ENCODE measurements around the gene PRKCE.

Gene PRKCE

DNA sequence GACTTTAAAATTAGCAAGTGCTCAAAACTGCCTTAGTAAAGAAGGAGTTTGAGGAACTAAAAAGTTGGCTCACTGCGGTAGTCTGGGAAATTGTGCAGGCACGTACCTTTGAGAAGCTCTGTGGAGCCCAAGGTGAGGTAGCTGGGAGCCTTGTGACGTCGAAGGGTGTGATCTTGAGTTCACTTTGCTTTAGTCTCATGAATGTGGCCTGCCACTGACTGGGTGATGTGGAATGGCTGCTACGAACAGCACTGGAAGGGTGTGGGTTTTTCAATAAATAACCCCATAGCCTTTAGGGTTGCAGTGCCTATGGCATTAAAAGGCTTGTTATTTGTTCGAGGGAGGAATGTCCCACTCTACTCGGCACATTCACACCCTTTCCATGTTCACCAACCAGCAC, 312.3 kb downstream of the PRKCE start:
- H3K27ac ChIP-seq (ENCODE audit: low read depth, low read length) = no peak overlapping the region
- H2BK120ac ChIP-seq (ENCODE audit: low read depth, low read length) = no peak overlapping the region
- H3K18ac ChIP-seq (ENCODE audit: low read length) = no peak overlapping the region
- no peaks in the 10 kb centered on the region for H3K79me2 ChIP-seq (ENCODE audit: control insufficient read depth, insufficient read depth, low read length)
- no peaks in the 10 kb centered on the region for H3K4me1 ChIP-seq (ENCODE audit: control insufficient read depth, low read depth, low read length)
- no peak overlapping the region for H3K4ac ChIP-seq (ENCODE audit: low read depth, low read length)
- H2BK5ac ChIP-seq (ENCODE audit: low read length) = no peak overlapping the region
- no peak overlapping the region for H4K5ac ChIP-seq (ENCODE audit: low read length)
- no peak for DNase-seq
- no peaks in the 10 kb centered on the region for H3K79me1 ChIP-seq (ENCODE audit: low read length)
- no peak overlapping the region for H2BK15ac ChIP-seq (replicated peaks; ENCODE audit: low read depth)
- no peak overlapping the region for H3K23ac ChIP-seq (ENCODE audit: low read length)
- no peak overlapping the region for H3K56ac ChIP-seq (ENCODE audit: low read length)
- H3K4me3 ChIP-seq (ENCODE audit: low read length) = no peak overlapping the region
- H3K27me3 ChIP-seq (ENCODE audit: insufficient read depth, low read length, poor library complexity) = no peaks in the 10 kb centered on the region
- H3K9ac ChIP-seq (ENCODE audit: low read length) = no peak overlapping the region
- H2AK5ac ChIP-seq (ENCODE audit: low read length) = no peak overlapping the region
- H3K36me3 ChIP-seq (ENCODE audit: control insufficient read depth, insufficient read depth, low read length) = no peaks in the 10 kb centered on the region
- no peak overlapping the region for H4K8ac ChIP-seq (ENCODE audit: low read depth, low read length)
- H3K4me2 ChIP-seq (ENCODE audit: low read length) = no peak overlapping the region
- no CpG with 5 or more reads among the region's 7 CpGs for WGBS (ENCODE audit: extremely low coverage, insufficient coverage, low lambda C conversion rate)

DNA sequence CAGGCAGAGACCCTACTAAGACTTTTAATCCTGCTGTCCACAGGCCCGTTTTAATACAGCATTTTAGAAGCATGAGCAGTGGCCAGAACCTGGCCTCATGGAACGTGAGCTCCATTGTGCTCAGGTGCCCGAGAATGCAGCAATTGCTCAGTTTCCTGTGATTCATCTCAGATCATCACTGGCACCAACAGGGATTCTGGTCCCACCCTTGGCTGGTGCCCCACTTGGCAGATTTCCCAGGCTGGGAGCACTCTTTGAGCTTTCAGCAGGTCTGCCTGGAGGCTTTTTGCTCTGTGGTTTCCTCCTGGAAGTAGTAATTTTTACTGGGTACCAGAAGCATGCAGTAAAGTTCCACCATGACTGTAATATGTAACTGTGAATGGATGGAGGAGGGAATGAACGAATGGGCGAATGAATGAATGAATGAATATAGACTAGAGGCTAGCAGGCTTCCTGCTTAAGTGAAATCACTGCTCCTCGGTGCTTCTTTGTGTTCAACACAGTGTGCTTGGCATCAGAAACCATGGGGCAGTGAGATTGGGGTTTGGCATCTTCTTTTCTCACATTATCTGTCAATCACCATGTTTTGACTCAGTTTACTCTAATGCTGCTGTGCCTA, 312.9 kb downstream of the PRKCE start:
- Histone ChIP-seq H3K27me3 (ENCODE audit: insufficient read depth, low read length, poor library complexity) (no peaks in the 10 kb centered on the region), H3K9ac (ENCODE audit: low read length) (no peak overlapping the region)
- no CpG with 5 or more reads among the region's 6 CpGs for WGBS (ENCODE audit: extremely low coverage, insufficient coverage, low lambda C conversion rate)

DNA sequence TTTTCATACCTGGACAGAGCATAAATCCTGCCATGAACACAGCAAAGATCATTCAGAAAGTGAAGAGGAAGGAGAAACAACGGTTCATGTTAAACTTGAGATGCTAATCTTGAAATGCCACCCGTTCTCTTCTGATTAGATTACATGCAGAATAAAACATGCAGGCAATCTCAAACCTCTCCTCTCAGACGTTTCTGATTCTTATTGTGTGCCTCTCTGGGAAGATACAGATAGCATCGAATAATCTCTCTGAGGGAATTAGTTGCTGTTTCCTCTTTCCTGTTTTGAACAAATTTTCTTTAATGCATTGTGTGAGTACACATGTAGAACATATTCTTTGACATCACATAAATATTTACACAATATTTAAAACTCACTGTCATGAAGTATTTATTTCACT, 313.4 kb downstream of the PRKCE start:
- Histone ChIP-seq H3K4me3 (ENCODE audit: low read length) (no peak overlapping the region), H2AK5ac (ENCODE audit: low read length) (no peak overlapping the region), H4K5ac (ENCODE audit: low read length) (no peak overlapping the region), H3K23ac (ENCODE audit: low read length) (no peak overlapping the region), H3K79me1 (ENCODE audit: low read length) (no peaks in the 10 kb centered on the region), H3K4me1 (ENCODE audit: control insufficient read depth, low read depth, low read length) (no peaks in the 10 kb centered on the region), H2BK5ac (ENCODE audit: low read length) (no peak overlapping the region), H3K36me3 (ENCODE audit: control insufficient read depth, insufficient read depth, low read length) (no peaks in the 10 kb centered on the region), H3K18ac (ENCODE audit: low read length) (no peak overlapping the region), H2BK15ac (replicated peaks; ENCODE audit: low read depth) (no peak overlapping the region), H3K4ac (ENCODE audit: low read depth, low read length) (no peak overlapping the region), H3K9ac (ENCODE audit: low read length) (no peak overlapping the region), H4K8ac (ENCODE audit: low read depth, low read length) (no peak overlapping the region), H3K4me2 (ENCODE audit: low read length) (no peak overlapping the region), H2BK120ac (ENCODE audit: low read depth, low read length) (no peak overlapping the region), H3K27me3 (ENCODE audit: insufficient read depth, low read length, poor library complexity) (no peaks in the 10 kb centered on the region), H3K56ac (ENCODE audit: low read length) (no peak overlapping the region), H3K27ac (ENCODE audit: low read depth, low read length) (no peak overlapping the region), H3K79me2 (ENCODE audit: control insufficient read depth, insufficient read depth, low read length) (no peaks in the 10 kb centered on the region)
- DNase-seq = no peak
- no CpG with 5 or more reads among the region's 4 CpGs for WGBS (ENCODE audit: extremely low coverage, insufficient coverage, low lambda C conversion rate)

More for the DNA sequence above, 312.9 kb downstream of the PRKCE start:
- no peaks in the 10 kb centered on the region for H3K79me1 ChIP-seq (ENCODE audit: low read length)
- no peak for DNase-seq
- no peak overlapping the region for H3K56ac ChIP-seq (ENCODE audit: low read length)
- no peak overlapping the region for H3K4me2 ChIP-seq (ENCODE audit: low read length)
- no peak overlapping the region for H2AK5ac ChIP-seq (ENCODE audit: low read length)
- no peak overlapping the region for H4K8ac ChIP-seq (ENCODE audit: low read depth, low read length)
- no peak overlapping the region for H2BK15ac ChIP-seq (replicated peaks; ENCODE audit: low read depth)
- no peak overlapping the region for H4K5ac ChIP-seq (ENCODE audit: low read length)
- H3K18ac ChIP-seq (ENCODE audit: low read length) = no peak overlapping the region
- no peaks in the 10 kb centered on the region for H3K4me1 ChIP-seq (ENCODE audit: control insufficient read depth, low read depth, low read length)
- H3K27ac ChIP-seq (ENCODE audit: low read depth, low read length) = no peak overlapping the region
- H3K36me3 ChIP-seq (ENCODE audit: control insufficient read depth, insufficient read depth, low read length) = no peaks in the 10 kb centered on the region
- H3K79me2 ChIP-seq (ENCODE audit: control insufficient read depth, insufficient read depth, low read length) = no peaks in the 10 kb centered on the region
- H3K23ac ChIP-seq (ENCODE audit: low read length) = no peak overlapping the region
- H2BK120ac ChIP-seq (ENCODE audit: low read depth, low read length) = no peak overlapping the region
- no peak overlapping the region for H3K4ac ChIP-seq (ENCODE audit: low read depth, low read length)
- H2BK5ac ChIP-seq (ENCODE audit: low read length) = no peak overlapping the region
- H3K4me3 ChIP-seq (ENCODE audit: low read length) = no peak overlapping the region

- Histone ChIP-seq H3K79me2 (ENCODE audit: control insufficient read depth, insufficient read depth, low read length) (no peaks in the 10 kb centered on the region), H3K4ac (ENCODE audit: low read depth, low read length) (no peak overlapping the region), H3K4me2 (ENCODE audit: low read length) (no peak overlapping the region), H3K27ac (ENCODE audit: low read depth, low read length) (no peak overlapping the region), H3K56ac (ENCODE audit: low read length) (no peak overlapping the region), H4K8ac (ENCODE audit: low read depth, low read length) (no peak overlapping the region), H3K18ac (ENCODE audit: low read length) (no peak overlapping the region), H3K4me3 (ENCODE audit: low read length) (no peak overlapping the region), H3K27me3 (ENCODE audit: insufficient read depth, low read length, poor library complexity) (no peaks in the 10 kb centered on the region), H2AK5ac (ENCODE audit: low read length) (no peak overlapping the region), H4K5ac (ENCODE audit: low read length) (no peak overlapping the region), H3K9ac (ENCODE audit: low read length) (no peak overlapping the region), H2BK15ac (replicated peaks; ENCODE audit: low read depth) (no peak overlapping the region), H3K36me3 (ENCODE audit: control insufficient read depth, insufficient read depth, low read length) (no peaks in the 10 kb centered on the region), H3K79me1 (ENCODE audit: low read length) (no peaks in the 10 kb centered on the region), H3K23ac (ENCODE audit: low read length) (no peak overlapping the region), H2BK120ac (ENCODE audit: low read depth, low read length) (no peak overlapping the region), H2BK5ac (ENCODE audit: low read length) (no peak overlapping the region), H3K4me1 (ENCODE audit: control insufficient read depth, low read depth, low read length) (no peaks in the 10 kb centered on the region)
- no CpG with 5 or more reads among the region's 11 CpGs for WGBS (ENCODE audit: extremely low coverage, insufficient coverage, low lambda C conversion rate)
- no peak for DNase-seq
Observed at GRCh38 chr2:45965871-45966498, 314.5 kb downstream of the PRKCE start.

GRCh38 chr2:45968946-45969584, 317.6 kb downstream of the PRKCE start:
- H2AK5ac ChIP-seq (ENCODE audit: low read length) = no peak overlapping the region
- no peak overlapping the region for H3K23ac ChIP-seq (ENCODE audit: low read length)
- no peak overlapping the region for H3K9ac ChIP-seq (ENCODE audit: low read length)
- no peaks in the 10 kb centered on the region for H3K79me2 ChIP-seq (ENCODE audit: control insufficient read depth, insufficient read depth, low read length)
- H3K4me1 ChIP-seq (ENCODE audit: control insufficient read depth, low read depth, low read length) = no peaks in the 10 kb centered on the region
- H3K36me3 ChIP-seq (ENCODE audit: control insufficient read depth, insufficient read depth, low read length) = no peaks in the 10 kb centered on the region
- H4K8ac ChIP-seq (ENCODE audit: low read depth, low read length) = no peak overlapping the region
- no peak overlapping the region for H2BK15ac ChIP-seq (replicated peaks; ENCODE audit: low read depth)
- no peak overlapping the region for H3K56ac ChIP-seq (ENCODE audit: low read length)
- no peak for DNase-seq
- H2BK5ac ChIP-seq (ENCODE audit: low read length) = no peak overlapping the region
- H4K5ac ChIP-seq (ENCODE audit: low read length) = no peak overlapping the region
- H3K4me2 ChIP-seq (ENCODE audit: low read length) = no peak overlapping the region
- no peak overlapping the region for H3K27ac ChIP-seq (ENCODE audit: low read depth, low read length)
- H3K18ac ChIP-seq (ENCODE audit: low read length) = no peak overlapping the region
- H3K27me3 ChIP-seq (ENCODE audit: insufficient read depth, low read length, poor library complexity) = no peaks in the 10 kb centered on the region
- H3K4me3 ChIP-seq (ENCODE audit: low read length) = no peak overlapping the region
- no CpG with 5 or more reads among the region's 14 CpGs for WGBS (ENCODE audit: extremely low coverage, insufficient coverage, low lambda C conversion rate)
- no peak overlapping the region for H2BK120ac ChIP-seq (ENCODE audit: low read depth, low read length)
- H3K79me1 ChIP-seq (ENCODE audit: low read length) = no peaks in the 10 kb centered on the region
- H3K4ac ChIP-seq (ENCODE audit: low read depth, low read length) = no peak overlapping the region
